HepG2 (cell line): ENCODE data around the gene ZDHHC16. TPM values are rescaled to one million over a fixed set of nuclear protein-coding genes. Genes with fewer than 3 reads are reported as not detected.

Experiments used
- CHD4 ChIP-seq: fragments of 200-600 bp; sonication (generic); IDR thresholded peaks from 2 replicates; pipeline ENCODE4 v1.7.0; 2017; ENCODE audit warnings: mild to moderate bottlenecking, low read length, borderline replicate concordance
- CREM ChIP-seq, 2 experiments: sonication (generic) in 1 of 2; formaldehyde crosslinking in 1 of 2; IDR thresholded peaks; 2 replicates each; pipeline versions ENCODE4 v1.4.0 to v1.6.1; 2016 to 2020; ENCODE audit warnings: antibody characterized with exemption in 1 of 2, mild to moderate bottlenecking in 1 of 2, missing genetic modification reagents in 1 of 2
- FOXP1 ChIP-seq, 2 experiments: fragments of 450-650 bp in 1 of 2; IDR thresholded peaks; 2 replicates each; pipeline ENCODE4 v1.6.1; 2017 to 2018; ENCODE audit warnings: antibody characterized with exemption in 1 of 2
- GPN1 ChIP-seq: sonication (generic); formaldehyde crosslinking; IDR thresholded peaks from 2 replicates; pipeline ENCODE4 v1.5.1; 2020; ENCODE audit warnings: missing genetic modification reagents, borderline replicate concordance
- GZF1 ChIP-seq: sonication (generic); formaldehyde crosslinking; IDR thresholded peaks from 2 replicates; pipeline ENCODE4 v1.5.1; 2020; ENCODE audit warnings: mild to moderate bottlenecking, missing genetic modification reagents
- NR2F6 ChIP-seq, 2 experiments: IDR thresholded peaks; 2 replicates each; pipeline ENCODE4 v1.6.1; 2016; ENCODE audit warnings: antibody characterized with exemption in 1 of 2, mild to moderate bottlenecking in 1 of 2
- PHF8 ChIP-seq: sonication (generic); formaldehyde crosslinking; IDR thresholded peaks from 2 replicates; pipeline ENCODE4 v1.5.0; 2020; ENCODE audit warnings: missing genetic modification reagents
- POLR2AphosphoS5 ChIP-seq: IDR thresholded peaks from 2 replicates; pipeline ENCODE4 v1.6.1; 2012; ENCODE audit warnings: low read depth, low read length
- SIX1 ChIP-seq: sonication (generic); formaldehyde crosslinking; IDR thresholded peaks from 2 replicates; pipeline ENCODE4 v1.4.0; 2020; ENCODE audit warnings: missing genetic modification reagents, borderline replicate concordance
- TAF15 ChIP-seq: fragments of 200-400 bp; formaldehyde crosslinking; IDR thresholded peaks from one replicate; pipeline ENCODE4 v1.6.1; 2018; ENCODE audit warnings: mild to moderate bottlenecking, low read depth, low read length; ENCODE audit not compliant: poor library complexity, severe bottlenecking
- TARDBP ChIP-seq: sonication (generic); formaldehyde crosslinking; IDR thresholded peaks from 2 replicates; pipeline ENCODE4 v1.8.0; 2022; ENCODE audit warnings: mild to moderate bottlenecking, missing genetic modification reagents
- THYN1 ChIP-seq: sonication (generic); formaldehyde crosslinking; IDR thresholded peaks from 2 replicates; pipeline ENCODE4 v1.8.1; 2023; ENCODE audit warnings: low read depth, mild to moderate bottlenecking, moderate library complexity, missing genetic modification reagents, borderline replicate concordance
- TP53 ChIP-seq: sonication (generic); formaldehyde crosslinking; conservative IDR thresholded peaks from 2 replicates; pipeline ENCODE4 v1.4.0; 2020; ENCODE audit warnings: missing genetic modification reagents
- XBP1 ChIP-seq: sonication (generic); formaldehyde crosslinking; IDR thresholded peaks from 2 replicates; pipeline ENCODE4 v1.5.0; 2020; ENCODE audit warnings: missing genetic modification reagents
- ZBTB7B ChIP-seq: sonication (generic); formaldehyde crosslinking; IDR thresholded peaks from 2 replicates; pipeline ENCODE4 v1.4.0; 2020; ENCODE audit warnings: missing genetic modification reagents
- ZKSCAN8 ChIP-seq: IDR thresholded peaks from 2 replicates; pipeline ENCODE4 v1.6.1; 2016; ENCODE audit warnings: borderline replicate concordance, missing genetic modification reagents, missing compliant biosample characterization
- ZNF460 ChIP-seq: sonication (generic); formaldehyde crosslinking; IDR thresholded peaks from 2 replicates; pipeline ENCODE4 v1.5.1; 2020; ENCODE audit warnings: missing genetic modification reagents, mild to moderate bottlenecking, borderline replicate concordance
- ZNF570 ChIP-seq: sonication (generic); formaldehyde crosslinking; IDR thresholded peaks from 2 replicates; pipeline ENCODE4 v1.4.0; 2020; ENCODE audit warnings: mild to moderate bottlenecking, missing genetic modification reagents, borderline replicate concordance
- ZNF644 ChIP-seq: IDR thresholded peaks from 2 replicates; pipeline ENCODE4 v1.6.1; 2016; ENCODE audit warnings: low read depth
- ZNF737 ChIP-seq: sonication (generic); formaldehyde crosslinking; IDR thresholded peaks from 2 replicates; pipeline ENCODE4 v1.5.0; 2020; ENCODE audit warnings: missing genetic modification reagents, mild to moderate bottlenecking, borderline replicate concordance
- ZNF761 ChIP-seq: sonication (generic); formaldehyde crosslinking; conservative IDR thresholded peaks from 2 replicates; pipeline ENCODE4 v1.4.0; 2020; ENCODE audit warnings: mild to moderate bottlenecking, missing genetic modification reagents
- ZNF770 ChIP-seq: sonication (generic); formaldehyde crosslinking; IDR thresholded peaks from 2 replicates; pipeline ENCODE4 v1.5.0; 2020; ENCODE audit warnings: mild to moderate bottlenecking, missing genetic modification reagents
- ZNF841 ChIP-seq: sonication (generic); formaldehyde crosslinking; IDR thresholded peaks from 2 replicates; pipeline ENCODE4 v1.8.1; 2023; ENCODE audit warnings: missing genetic modification reagents, borderline replicate concordance
- polyA plus RNA-seq, 8 experiments: library from polyadenylated mRNA; depleted of rRNA in 3 of 8; stranded (reverse) in 7 of 8; unstranded in 1 of 8; fragments of >200 nt; fragmentation: Illumina TruSeq in 4 of 8; extraction: Trizol in 4 of 8; gene quantifications; 2 replicates each; pipeline versions ENCODE4 v1.2.1 to v1.2.3, GENCODE V29; 2011 to 2016; ENCODE audit warnings: low read depth in 4 of 8, missing spikeins in 1 of 8, mixed read lengths in 1 of 8; ENCODE audit not compliant: insufficient read depth in 1 of 8
- total RNA-seq, 5 experiments: library from RNA; depleted of rRNA; stranded (reverse); fragments of >200 nt; fragmentation: Illumina TruSeq; extraction: Trizol; gene quantifications; 2 replicates each; pipeline ENCODE4 v1.2.3, GENCODE V29; 2016; ENCODE audit warnings: low read depth in 1 of 5
- TF ChIP-seq, protein P1 (sequence below): IDR thresholded peaks from 2 replicates; pipeline ENCODE4 v1.6.1; 2016; ENCODE audit warnings: mild to moderate bottlenecking, missing biosample characterization, missing genetic modification reagents
- TF ChIP-seq, protein P2 (sequence below): sonication (generic); formaldehyde crosslinking; conservative IDR thresholded peaks from 2 replicates; pipeline ENCODE4 v1.5.0; 2020; ENCODE audit warnings: missing genetic modification reagents
- TF ChIP-seq, protein P3 (sequence below): sonication (generic); formaldehyde crosslinking; IDR thresholded peaks from 2 replicates; pipeline ENCODE4 v1.9.0; 2021; ENCODE audit warnings: missing genetic modification reagents, borderline replicate concordance

ZDHHC16 gene
- total and polyA plus RNA-seq, 2 of the 13 experiments (the other 11 are each of a cell fraction or from before 2014, with no cell fraction given), result 40.8 to 41.8 TPM

DNA sequence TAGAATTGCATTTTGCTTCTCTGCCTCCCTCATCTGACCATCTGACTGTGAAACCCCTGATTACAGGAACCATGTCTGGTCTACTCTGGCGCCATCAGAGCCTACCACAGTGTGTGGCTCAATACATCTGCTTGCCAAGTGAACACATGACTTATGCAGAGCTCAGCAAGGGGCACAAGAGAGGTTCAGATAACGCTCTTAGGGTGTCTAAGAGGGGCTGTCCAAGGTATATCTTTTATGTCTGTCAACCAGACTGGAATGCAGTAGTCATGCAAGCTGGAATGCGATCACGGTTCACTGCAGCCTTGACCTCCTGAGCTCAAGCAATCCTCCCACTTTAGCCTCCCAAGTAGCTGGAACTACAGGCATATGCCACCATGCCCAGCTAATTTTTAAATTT lies 34.6 kb upstream of the ZDHHC16 start (continued):
- TF ChIP-seq, protein P1, sequence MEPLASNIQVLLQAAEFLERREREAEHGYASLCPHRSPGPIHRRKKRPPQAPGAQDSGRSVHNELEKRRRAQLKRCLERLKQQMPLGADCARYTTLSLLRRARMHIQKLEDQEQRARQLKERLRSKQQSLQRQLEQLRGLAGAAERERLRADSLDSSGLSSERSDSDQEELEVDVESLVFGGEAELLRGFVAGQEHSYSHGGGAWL (CRISPR knock-in tag), result no peak
- no peak for TF ChIP-seq ZNF761 (CRISPR knock-in tag)
- no peak for TF ChIP-seq PHF8
- TF ChIP-seq CREM (IDR thresholded peaks at IDR 0.05), result no peak
- no peak for TF ChIP-seq CREM (CRISPR knock-in tag; IDR thresholded peaks at IDR 0.05)
- TF ChIP-seq ZNF770 (CRISPR knock-in tag), result peak; percentile 98
- no peak for TF ChIP-seq ZNF570 (CRISPR knock-in tag)
- no peak for TF ChIP-seq POLR2AphosphoS5
- TF ChIP-seq SIX1, result no peak; the same call in 1 of the 2 replicates
- TF ChIP-seq XBP1 (CRISPR knock-in tag), result no peak
- TF ChIP-seq ZNF841 (CRISPR knock-in tag), result no peak
- no peak for TF ChIP-seq ZNF737 (CRISPR knock-in tag)
- TF ChIP-seq, protein P2, sequence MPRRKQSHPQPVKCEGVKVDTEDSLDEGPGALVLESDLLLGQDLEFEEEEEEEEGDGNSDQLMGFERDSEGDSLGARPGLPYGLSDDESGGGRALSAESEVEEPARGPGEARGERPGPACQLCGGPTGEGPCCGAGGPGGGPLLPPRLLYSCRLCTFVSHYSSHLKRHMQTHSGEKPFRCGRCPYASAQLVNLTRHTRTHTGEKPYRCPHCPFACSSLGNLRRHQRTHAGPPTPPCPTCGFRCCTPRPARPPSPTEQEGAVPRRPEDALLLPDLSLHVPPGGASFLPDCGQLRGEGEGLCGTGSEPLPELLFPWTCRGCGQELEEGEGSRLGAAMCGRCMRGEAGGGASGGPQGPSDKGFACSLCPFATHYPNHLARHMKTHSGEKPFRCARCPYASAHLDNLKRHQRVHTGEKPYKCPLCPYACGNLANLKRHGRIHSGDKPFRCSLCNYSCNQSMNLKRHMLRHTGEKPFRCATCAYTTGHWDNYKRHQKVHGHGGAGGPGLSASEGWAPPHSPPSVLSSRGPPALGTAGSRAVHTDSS, result no peak
- TF ChIP-seq ZKSCAN8, result no peak
- TF ChIP-seq, protein P3, sequence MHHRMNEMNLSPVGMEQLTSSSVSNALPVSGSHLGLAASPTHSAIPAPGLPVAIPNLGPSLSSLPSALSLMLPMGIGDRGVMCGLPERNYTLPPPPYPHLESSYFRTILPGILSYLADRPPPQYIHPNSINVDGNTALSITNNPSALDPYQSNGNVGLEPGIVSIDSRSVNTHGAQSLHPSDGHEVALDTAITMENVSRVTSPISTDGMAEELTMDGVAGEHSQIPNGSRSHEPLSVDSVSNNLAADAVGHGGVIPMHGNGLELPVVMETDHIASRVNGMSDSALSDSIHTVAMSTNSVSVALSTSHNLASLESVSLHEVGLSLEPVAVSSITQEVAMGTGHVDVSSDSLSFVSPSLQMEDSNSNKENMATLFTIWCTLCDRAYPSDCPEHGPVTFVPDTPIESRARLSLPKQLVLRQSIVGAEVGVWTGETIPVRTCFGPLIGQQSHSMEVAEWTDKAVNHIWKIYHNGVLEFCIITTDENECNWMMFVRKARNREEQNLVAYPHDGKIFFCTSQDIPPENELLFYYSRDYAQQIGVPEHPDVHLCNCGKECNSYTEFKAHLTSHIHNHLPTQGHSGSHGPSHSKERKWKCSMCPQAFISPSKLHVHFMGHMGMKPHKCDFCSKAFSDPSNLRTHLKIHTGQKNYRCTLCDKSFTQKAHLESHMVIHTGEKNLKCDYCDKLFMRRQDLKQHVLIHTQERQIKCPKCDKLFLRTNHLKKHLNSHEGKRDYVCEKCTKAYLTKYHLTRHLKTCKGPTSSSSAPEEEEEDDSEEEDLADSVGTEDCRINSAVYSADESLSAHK (CRISPR knock-in tag), result no peak
- no peak for TF ChIP-seq TP53 (CRISPR knock-in tag)
- 0 out of 2 replicates have a peak, but pooled peaks have one; percentile 42 for TF ChIP-seq TARDBP (CRISPR knock-in tag)
- TF ChIP-seq THYN1 (CRISPR knock-in tag), result no peak
- TF ChIP-seq CHD4, result no peak
- TF ChIP-seq ZBTB7B, result peak; percentile 45; the same call in 1 of the 2 replicates
- no peak for TF ChIP-seq GPN1
- TF ChIP-seq TAF15, result no peak
- TF ChIP-seq ZNF644 (CRISPR knock-in tag), result 0 out of 2 replicates have a peak, but pooled peaks have one; percentile 48
- TF ChIP-seq NR2F6 (IDR thresholded peaks at IDR 0.05), result peak; percentile 58
- TF ChIP-seq NR2F6 (CRISPR knock-in tag; IDR thresholded peaks at IDR 0.05), result peak; percentile 87
- no peak for TF ChIP-seq FOXP1 (IDR thresholded peaks at IDR 0.05)
- TF ChIP-seq FOXP1 (CRISPR knock-in tag; IDR thresholded peaks at IDR 0.05), result no peak
- no peak for TF ChIP-seq GZF1 (CRISPR knock-in tag)
- TF ChIP-seq ZNF460 (CRISPR knock-in tag), result peak; percentile 68; the same call in 1 of the 2 replicates
